ENCODE measurements around the gene CSDE1.

CSDE1 gene

DNA sequence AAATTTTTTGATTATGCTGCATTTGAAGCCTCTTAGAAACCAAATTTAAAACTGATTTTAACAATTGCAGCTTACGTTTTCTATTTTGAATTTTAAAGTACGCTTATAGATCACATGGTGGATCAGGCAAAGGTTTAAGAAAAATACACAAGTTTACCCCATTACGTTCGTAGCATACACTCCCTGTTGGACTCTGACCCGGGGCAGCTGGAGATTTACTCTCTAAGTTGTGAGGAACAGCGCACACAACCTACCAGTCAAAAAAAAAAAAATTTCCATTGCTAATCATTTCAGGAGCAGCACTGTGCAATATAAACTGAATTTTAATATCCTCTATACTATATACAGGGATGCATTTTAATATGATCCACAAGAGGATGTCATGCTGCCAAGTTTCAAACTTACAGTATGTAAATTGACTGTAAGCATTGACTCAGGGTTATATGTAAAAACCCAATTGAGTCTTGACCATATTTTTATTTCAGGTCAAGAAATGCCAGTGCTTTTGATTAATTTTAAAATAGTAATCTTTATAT lies 20.4 kb downstream of the CSDE1 start:
- H3K9me3 ChIP-seq (ENCODE audit: insufficient read depth, low read length) = no peaks in the 10 kb centered on the region
- TF ChIP-seq, protein P1, sequence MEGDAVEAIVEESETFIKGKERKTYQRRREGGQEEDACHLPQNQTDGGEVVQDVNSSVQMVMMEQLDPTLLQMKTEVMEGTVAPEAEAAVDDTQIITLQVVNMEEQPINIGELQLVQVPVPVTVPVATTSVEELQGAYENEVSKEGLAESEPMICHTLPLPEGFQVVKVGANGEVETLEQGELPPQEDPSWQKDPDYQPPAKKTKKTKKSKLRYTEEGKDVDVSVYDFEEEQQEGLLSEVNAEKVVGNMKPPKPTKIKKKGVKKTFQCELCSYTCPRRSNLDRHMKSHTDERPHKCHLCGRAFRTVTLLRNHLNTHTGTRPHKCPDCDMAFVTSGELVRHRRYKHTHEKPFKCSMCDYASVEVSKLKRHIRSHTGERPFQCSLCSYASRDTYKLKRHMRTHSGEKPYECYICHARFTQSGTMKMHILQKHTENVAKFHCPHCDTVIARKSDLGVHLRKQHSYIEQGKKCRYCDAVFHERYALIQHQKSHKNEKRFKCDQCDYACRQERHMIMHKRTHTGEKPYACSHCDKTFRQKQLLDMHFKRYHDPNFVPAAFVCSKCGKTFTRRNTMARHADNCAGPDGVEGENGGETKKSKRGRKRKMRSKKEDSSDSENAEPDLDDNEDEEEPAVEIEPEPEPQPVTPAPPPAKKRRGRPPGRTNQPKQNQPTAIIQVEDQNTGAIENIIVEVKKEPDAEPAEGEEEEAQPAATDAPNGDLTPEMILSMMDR (IDR thresholded peaks at IDR 0.05; ENCODE audit: insufficient read depth, low read length, poor library complexity, severe bottlenecking) = no peak
- TF ChIP-seq EZH2phosphoT487 (conservative IDR thresholded peaks at IDR 0.05; ENCODE audit: low read length) = no peak
- H4K20me1 ChIP-seq (ENCODE audit: low read depth, low read length) = peaks cover 45% of the 10 kb centered on the region
- no peak overlapping the region for H2AFZ ChIP-seq (ENCODE audit: low read depth, low read length, severe bottlenecking)
- H3K4me2 ChIP-seq (ENCODE audit: low read depth, low read length, poor library complexity, severe bottlenecking) = no peak overlapping the region
- H3K36me3 ChIP-seq (ENCODE audit: low read length) = peaks cover 87% of the 10 kb centered on the region
- H3F3A ChIP-seq (ENCODE audit: insufficient read depth) = 0 out of 2 replicates have a peak, but pooled peaks cover 8% of the 10 kb centered on the region
- no peaks in the 10 kb centered on the region for H3K9me2 ChIP-seq (replicated peaks; ENCODE audit: insufficient read depth, low read length)
- no peaks in the 10 kb centered on the region for H3K27me3 ChIP-seq (ENCODE audit: low read length)
- H3K27ac ChIP-seq (ENCODE audit: low read depth, low read length) = no peak overlapping the region
- H3K9ac ChIP-seq (ENCODE audit: low read length) = no peak overlapping the region
- H3K4me3 ChIP-seq (ENCODE audit: insufficient read depth, low read length, poor library complexity, severe bottlenecking) = no peak overlapping the region
- peaks cover 52% of the 10 kb centered on the region for H3K79me2 ChIP-seq (ENCODE audit: insufficient read depth, low read length)

DNA sequence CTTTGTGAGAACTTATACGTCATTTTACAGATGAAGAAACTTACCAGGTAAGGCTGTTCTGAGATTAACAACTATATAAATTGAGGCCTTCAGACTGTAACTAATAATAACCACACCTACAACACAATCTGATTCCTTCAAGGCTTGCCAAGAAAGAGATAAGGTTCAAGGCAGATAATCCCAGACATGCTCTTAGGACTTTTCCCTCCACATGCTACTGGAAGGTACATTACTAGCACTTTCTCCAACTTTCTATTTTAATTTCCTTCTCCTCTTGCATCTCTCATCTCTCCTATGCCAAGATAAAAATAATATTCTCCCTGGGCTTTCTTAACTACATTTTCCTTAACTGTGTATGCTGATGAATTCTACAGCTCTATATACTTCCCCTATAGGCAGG lies 22.3 kb downstream of the CSDE1 start:
- Histone ChIP-seq H3F3A (ENCODE audit: insufficient read depth) (0 out of 2 replicates have a peak, but pooled peaks cover 8% of the 10 kb centered on the region), H3K79me2 (ENCODE audit: insufficient read depth, low read length) (peaks cover 33% of the 10 kb centered on the region), H3K9me3 (ENCODE audit: insufficient read depth, low read length) (no peaks in the 10 kb centered on the region), H3K9ac (ENCODE audit: low read length) (no peak overlapping the region), H3K9me2 (replicated peaks; ENCODE audit: insufficient read depth, low read length) (no peaks in the 10 kb centered on the region), H3K36me3 (ENCODE audit: low read length) (peaks cover 86% of the 10 kb centered on the region), H3K27ac (ENCODE audit: low read depth, low read length) (no peak overlapping the region), H3K4me3 (ENCODE audit: insufficient read depth, low read length, poor library complexity, severe bottlenecking) (no peak overlapping the region), H3K4me2 (ENCODE audit: low read depth, low read length, poor library complexity, severe bottlenecking) (no peak overlapping the region), H3K27me3 (ENCODE audit: low read length) (no peaks in the 10 kb centered on the region), H2AFZ (ENCODE audit: low read depth, low read length, severe bottlenecking) (no peak overlapping the region), H4K20me1 (ENCODE audit: low read depth, low read length) (peaks cover 28% of the 10 kb centered on the region)
- no peak for TF ChIP-seq EZH2phosphoT487 (conservative IDR thresholded peaks at IDR 0.05; ENCODE audit: low read length)
- TF ChIP-seq, protein P1 (IDR thresholded peaks at IDR 0.05; ENCODE audit: insufficient read depth, low read length, poor library complexity, severe bottlenecking) = no peak

DNA sequence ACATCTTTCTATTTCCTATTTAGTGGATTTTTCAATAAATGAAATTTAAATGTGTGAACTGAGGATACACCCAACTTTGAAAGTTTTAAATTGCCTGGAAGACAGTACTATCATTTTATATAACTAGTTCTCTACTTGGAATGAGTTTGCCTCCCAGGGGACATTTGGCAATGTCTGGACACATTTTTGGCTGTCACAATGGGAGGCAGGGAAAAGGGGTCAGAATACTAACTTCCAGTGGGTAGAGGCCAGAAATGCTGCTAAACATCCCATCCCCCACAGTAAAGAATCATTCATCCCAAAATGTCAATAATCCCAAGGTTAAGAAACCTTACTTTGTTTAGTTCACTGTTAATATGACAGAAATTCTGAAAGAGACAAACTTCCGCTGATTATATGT lies 28.0 kb downstream of the CSDE1 start:
- peaks cover 9% of the 10 kb centered on the region; the same call in 1 of the 2 replicates for H3K79me2 ChIP-seq (ENCODE audit: insufficient read depth, low read length)
- H3K4me2 ChIP-seq (ENCODE audit: low read depth, low read length, poor library complexity, severe bottlenecking) = no peak overlapping the region
- H3K4me3 ChIP-seq (ENCODE audit: insufficient read depth, low read length, poor library complexity, severe bottlenecking) = no peak overlapping the region
- no peaks in the 10 kb centered on the region for H3K27me3 ChIP-seq (ENCODE audit: low read length)
- no peaks in the 10 kb centered on the region for H3K9me2 ChIP-seq (replicated peaks; ENCODE audit: insufficient read depth, low read length)
- H4K20me1 ChIP-seq (ENCODE audit: low read depth, low read length) = no peaks in the 10 kb centered on the region; the same call in 1 of the 2 replicates
- no peak overlapping the region for H3K27ac ChIP-seq (ENCODE audit: low read depth, low read length)
- H2AFZ ChIP-seq (ENCODE audit: low read depth, low read length, severe bottlenecking) = no peak overlapping the region
- TF ChIP-seq EZH2phosphoT487 (conservative IDR thresholded peaks at IDR 0.05; ENCODE audit: low read length) = no peak
- TF ChIP-seq, protein P1 (IDR thresholded peaks at IDR 0.05; ENCODE audit: insufficient read depth, low read length, poor library complexity, severe bottlenecking) = no peak
- no peaks in the 10 kb centered on the region for H3K9me3 ChIP-seq (ENCODE audit: insufficient read depth, low read length)
- H3F3A ChIP-seq (ENCODE audit: insufficient read depth) = peaks cover 4% of the 10 kb centered on the region; the same call in 1 of the 2 replicates
- no peak overlapping the region for H3K9ac ChIP-seq (ENCODE audit: low read length)
- H3K36me3 ChIP-seq (ENCODE audit: low read length) = peaks cover 79% of the 10 kb centered on the region

Measured in SU-DHL-6 (cell line).